ENCODE results near the gene SZT2. TPM values are rescaled to one million over a fixed set of nuclear protein-coding genes. Genes with fewer than 3 reads are reported as not detected.
A peak's percentile ranks its signal among the peaks of the same experiment; 100 is the strongest.

The SZT2 gene
- polyA plus RNA-seq, 4 donors = 8.9 to 23.7 (median 19.0) TPM

DNA sequence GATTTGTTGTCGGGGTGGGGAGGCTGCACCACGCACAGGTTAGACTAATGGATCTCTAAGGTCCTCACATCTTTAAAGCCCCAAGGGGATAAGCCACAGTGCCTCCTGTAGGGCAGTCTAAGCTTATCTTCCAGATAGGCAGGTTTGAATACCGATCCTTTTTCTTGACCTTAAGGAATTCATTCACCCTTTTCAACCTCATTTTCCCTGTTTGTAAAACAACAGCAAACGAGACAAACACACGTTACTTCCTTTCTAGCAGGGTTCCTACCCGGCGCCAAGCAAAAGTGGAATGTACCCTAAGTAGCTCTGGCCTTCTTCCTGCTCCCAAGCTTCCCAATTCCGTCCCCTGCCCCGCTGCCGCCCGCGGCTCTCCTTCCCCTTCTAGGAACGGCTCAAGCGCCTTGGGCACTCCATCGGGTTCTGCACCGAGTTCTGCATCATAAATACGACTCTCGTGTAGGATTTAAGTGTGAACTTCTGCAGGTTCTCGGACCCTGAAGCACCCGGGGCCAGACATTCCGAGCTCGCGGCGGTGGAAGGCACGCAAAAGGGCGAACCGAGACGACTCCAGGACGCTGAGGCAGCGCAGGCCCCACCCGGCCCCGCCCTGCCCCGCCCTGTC, 31.5 kb upstream of the SZT2 start:
- Histone ChIP-seq H3K4me1 (ENCODE audit: control insufficient read depth in 3 of 3, insufficient read depth in 2 of 3, low read depth in 1 of 3, low read length in 2 of 3) (peaks cover 0 to 29% (median 0%) of the 10 kb centered on the region in 3 donors), H3K36me3 (ENCODE audit: control insufficient read depth in 3 of 3, insufficient read depth in 2 of 3, low read depth in 1 of 3, low read length in 3 of 3) (peaks cover 0 to 27% (median 11%) of the 10 kb centered on the region in 3 donors), H3K4me3 (ENCODE audit: low read depth in 1 of 3, low read length in 3 of 3) (peak overlapping the region; percentile 59 to 93 (median 79)), H3K27ac (ENCODE audit: low read depth in 1 of 3, low read length in 2 of 3) (peak overlapping the region; percentile 98 to 99 (median 99)), H3K9me3 (ENCODE audit: control insufficient read depth in 2 of 2, insufficient read depth in 1 of 2, low read depth in 1 of 2, low read length in 1 of 2) (no peaks in the 10 kb centered on the region), H3K27me3 (ENCODE audit: control insufficient read depth in 3 of 3, insufficient read depth in 3 of 3, low read length in 3 of 3) (no peaks in the 10 kb centered on the region)
- no peak for FAIRE-seq
- peak in 1 of 2 donors; percentile 79 for DNase-seq
- WGBS, 3 donors = 0 to 1% (median 1%) methylated on average over 31 to 33 of the region's 33 CpGs

DNA sequence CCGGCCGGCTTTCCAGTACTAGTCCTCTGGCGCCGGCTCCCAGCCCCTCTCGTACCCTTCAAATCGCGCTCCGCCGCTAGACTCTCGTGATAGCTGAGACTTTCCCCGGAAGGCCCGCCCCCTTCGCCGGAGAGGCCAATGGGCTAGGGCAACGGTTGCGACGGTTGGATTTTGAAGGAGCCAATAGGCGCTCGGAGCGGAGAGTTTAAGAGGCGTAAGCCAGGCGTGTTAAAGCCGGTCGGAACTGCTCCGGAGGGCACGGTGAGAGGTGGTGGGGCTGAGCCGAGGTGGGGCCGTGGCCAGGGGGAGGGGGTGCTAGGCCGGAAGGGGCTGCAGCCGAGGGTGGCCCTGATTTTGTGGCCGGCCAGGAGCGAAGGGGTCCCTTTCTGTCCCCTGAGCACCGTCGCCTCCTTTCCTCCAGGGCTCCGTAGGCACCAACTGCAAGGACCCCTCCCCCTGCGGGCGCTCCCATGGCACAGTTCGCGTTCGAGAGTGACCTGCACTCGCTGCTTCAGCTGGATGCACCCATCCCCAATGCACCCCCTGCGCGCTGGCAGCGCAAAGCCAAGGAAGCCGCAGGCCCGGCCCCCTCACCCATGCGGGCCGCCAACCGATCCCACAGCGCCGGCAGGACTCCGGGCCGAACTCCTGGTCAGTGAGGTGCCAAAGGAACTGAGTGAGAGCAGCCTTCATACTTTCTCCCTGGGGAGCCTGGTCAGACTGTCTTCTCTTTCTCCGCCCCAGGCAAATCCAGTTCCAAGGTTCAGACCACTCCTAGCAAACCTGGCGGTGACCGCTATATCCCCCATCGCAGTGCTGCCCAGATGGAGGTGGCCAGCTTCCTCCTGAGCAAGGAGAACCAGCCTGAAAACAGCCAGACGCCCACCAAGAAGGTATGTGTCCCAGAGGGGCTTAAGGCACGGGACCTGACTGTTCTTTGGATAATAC, 30.7 kb upstream of the SZT2 start, which contains the start of gene CDC20:
TSS of gene CDC20 (plus strand) at position 236 of the 948 bp plus-strand sequence. CDS start at position 471, 235 bp downstream.
- Histone ChIP-seq H3K27me3 (ENCODE audit: control insufficient read depth in 3 of 3, insufficient read depth in 3 of 3, low read length in 3 of 3) (no peaks in the 10 kb centered on the region), H3K9me3 (ENCODE audit: control insufficient read depth in 2 of 2, insufficient read depth in 1 of 2, low read depth in 1 of 2, low read length in 1 of 2) (no peaks in the 10 kb centered on the region), H3K4me1 (ENCODE audit: control insufficient read depth in 3 of 3, insufficient read depth in 2 of 3, low read depth in 1 of 3, low read length in 2 of 3) (peaks cover 0 to 34% (median 0%) of the 10 kb centered on the region in 3 donors), H3K4me3 (ENCODE audit: low read depth in 1 of 3, low read length in 3 of 3) (peak within 1 kb of the TSS; percentile 59 to 93 (median 79)), H3K36me3 (ENCODE audit: control insufficient read depth in 3 of 3, insufficient read depth in 2 of 3, low read depth in 1 of 3, low read length in 3 of 3) (peaks cover 4 to 35% (median 11%) of the 10 kb centered on the region in 3 donors), H3K27ac (ENCODE audit: low read depth in 1 of 3, low read length in 2 of 3) (peak within 1 kb of the TSS; percentile 98 to 99 (median 99))
- no peak for FAIRE-seq
- 1 to 2% (median 1%) methylated on average over 54 to 59 of the region's 59 CpGs for WGBS, 3 donors
- DNase-seq = peak; percentile 99

DNA sequence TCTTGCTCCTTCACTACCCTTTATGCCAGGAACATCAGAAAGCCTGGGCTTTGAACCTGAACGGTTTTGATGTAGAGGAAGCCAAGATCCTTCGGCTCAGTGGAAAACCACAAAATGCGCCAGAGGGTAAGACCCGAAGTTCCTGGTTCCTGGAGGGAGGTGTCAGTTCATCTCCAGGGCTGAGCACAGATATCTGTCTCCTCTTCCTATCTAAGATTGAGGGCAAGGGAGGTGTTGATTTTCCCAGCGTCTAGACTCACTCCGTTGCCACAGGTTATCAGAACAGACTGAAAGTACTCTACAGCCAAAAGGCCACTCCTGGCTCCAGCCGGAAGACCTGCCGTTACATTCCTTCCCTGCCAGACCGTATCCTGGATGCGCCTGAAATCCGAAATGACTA, 30.0 kb upstream of the SZT2 start:
- Histone ChIP-seq H3K4me3 (ENCODE audit: low read depth in 1 of 3, low read length in 3 of 3) (peak overlapping the region in 1 of 3 donors; percentile 93), H3K27ac (ENCODE audit: low read depth in 1 of 3, low read length in 2 of 3) (peak overlapping the region in 1 of 3 donors; percentile 62), H3K36me3 (ENCODE audit: control insufficient read depth in 3 of 3, insufficient read depth in 2 of 3, low read depth in 1 of 3, low read length in 3 of 3) (peaks cover 4 to 41% (median 13%) of the 10 kb centered on the region in 3 donors), H3K4me1 (ENCODE audit: control insufficient read depth in 3 of 3, insufficient read depth in 2 of 3, low read depth in 1 of 3, low read length in 2 of 3) (peaks cover 0 to 39% (median 2%) of the 10 kb centered on the region in 3 donors), H3K27me3 (ENCODE audit: control insufficient read depth in 3 of 3, insufficient read depth in 3 of 3, low read length in 3 of 3) (no peaks in the 10 kb centered on the region), H3K9me3 (ENCODE audit: control insufficient read depth in 2 of 2, insufficient read depth in 1 of 2, low read depth in 1 of 2, low read length in 1 of 2) (no peaks in the 10 kb centered on the region)
- WGBS, 3 donors = 22 to 36% (median 30%) methylated on average over 11 of the region's 11 CpGs
- FAIRE-seq = no peak
- DNase-seq = no peak

DNA sequence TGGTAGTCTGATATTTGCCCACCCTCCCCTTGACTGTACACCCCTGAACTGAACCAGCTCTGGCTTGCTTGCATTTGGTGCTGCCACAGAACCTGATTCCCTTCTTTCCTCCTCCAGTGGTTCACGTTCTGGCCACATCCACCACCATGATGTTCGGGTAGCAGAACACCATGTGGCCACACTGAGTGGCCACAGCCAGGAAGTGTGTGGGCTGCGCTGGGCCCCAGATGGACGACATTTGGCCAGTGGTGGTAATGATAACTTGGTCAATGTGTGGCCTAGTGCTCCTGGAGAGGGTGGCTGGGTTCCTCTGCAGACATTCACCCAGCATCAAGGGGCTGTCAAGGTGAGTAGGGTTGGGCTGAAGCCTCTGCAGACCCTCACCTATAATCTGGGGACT, 29.1 kb upstream of the SZT2 start:
- Histone ChIP-seq H3K4me3 (ENCODE audit: low read depth in 1 of 3, low read length in 3 of 3) (no peak overlapping the region), H3K36me3 (ENCODE audit: control insufficient read depth in 3 of 3, insufficient read depth in 2 of 3, low read depth in 1 of 3, low read length in 3 of 3) (peaks cover 4 to 51% (median 17%) of the 10 kb centered on the region in 3 donors), H3K4me1 (ENCODE audit: control insufficient read depth in 3 of 3, insufficient read depth in 2 of 3, low read depth in 1 of 3, low read length in 2 of 3) (peaks cover 0 to 47% (median 2%) of the 10 kb centered on the region in 3 donors), H3K27ac (ENCODE audit: low read depth in 1 of 3, low read length in 2 of 3) (no peak overlapping the region), H3K27me3 (ENCODE audit: control insufficient read depth in 3 of 3, insufficient read depth in 3 of 3, low read length in 3 of 3) (no peaks in the 10 kb centered on the region), H3K9me3 (ENCODE audit: control insufficient read depth in 2 of 2, insufficient read depth in 1 of 2, low read depth in 1 of 2, low read length in 1 of 2) (no peaks in the 10 kb centered on the region)
- DNase-seq (no peak), FAIRE-seq (no peak)
- WGBS, 3 donors = 64 to 84% (median 70%) methylated on average over 4 of the region's 4 CpGs

DNA sequence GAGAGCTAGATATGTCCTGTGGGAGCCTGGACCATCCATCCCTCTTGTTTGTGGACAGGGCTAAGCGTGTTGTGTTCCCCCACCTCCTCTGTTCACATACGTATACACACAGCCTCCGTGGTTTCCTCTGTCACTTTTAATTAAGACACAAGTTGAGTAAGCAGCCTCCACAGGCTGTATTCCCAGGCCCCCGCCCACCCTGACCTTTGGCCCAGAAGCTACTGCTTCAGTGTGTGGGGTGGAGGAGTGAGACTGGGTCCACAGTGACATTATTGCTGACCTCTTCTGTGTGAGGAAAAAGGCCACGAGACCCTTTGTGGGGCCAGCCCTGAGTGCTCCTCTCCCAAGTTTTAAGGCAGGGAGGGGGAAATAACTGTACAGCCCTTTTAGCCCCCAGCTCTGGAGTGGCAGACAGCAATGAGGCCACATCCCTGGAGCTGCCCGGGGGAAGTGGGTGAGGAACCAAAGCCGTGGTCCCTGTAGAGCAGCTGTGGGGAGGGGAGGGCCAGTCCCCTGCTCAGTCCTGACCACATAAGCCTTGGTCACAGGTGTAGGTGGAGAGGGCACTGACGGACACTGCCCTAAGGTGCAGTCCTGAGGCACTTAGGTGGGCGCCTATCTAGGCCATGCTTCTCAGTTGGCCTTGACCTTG, 26.3 kb upstream of the SZT2 start:
- H3K36me3 ChIP-seq (ENCODE audit: control insufficient read depth in 3 of 3, insufficient read depth in 2 of 3, low read depth in 1 of 3, low read length in 3 of 3) = peaks cover 4 to 55% (median 17%) of the 10 kb centered on the region in 3 donors
- 50 to 61% (median 54%) methylated on average over 9 of the region's 9 CpGs for WGBS, 3 donors
- peaks cover 0 to 55% (median 5%) of the 10 kb centered on the region in 3 donors for H3K4me1 ChIP-seq (ENCODE audit: control insufficient read depth in 3 of 3, insufficient read depth in 2 of 3, low read depth in 1 of 3, low read length in 2 of 3)
- no peaks in the 10 kb centered on the region for H3K27me3 ChIP-seq (ENCODE audit: control insufficient read depth in 3 of 3, insufficient read depth in 3 of 3, low read length in 3 of 3)
- DNase-seq (peak; percentile 57 to 72), FAIRE-seq (no peak)
- no peak overlapping the region for H3K4me3 ChIP-seq (ENCODE audit: low read depth in 1 of 3, low read length in 3 of 3)
- H3K27ac ChIP-seq (ENCODE audit: low read depth in 1 of 3, low read length in 2 of 3) = peak overlapping the region in 2 of 3 donors; percentile 12 to 60
- no peaks in the 10 kb centered on the region for H3K9me3 ChIP-seq (ENCODE audit: control insufficient read depth in 2 of 2, insufficient read depth in 1 of 2, low read depth in 1 of 2, low read length in 1 of 2)

DNA sequence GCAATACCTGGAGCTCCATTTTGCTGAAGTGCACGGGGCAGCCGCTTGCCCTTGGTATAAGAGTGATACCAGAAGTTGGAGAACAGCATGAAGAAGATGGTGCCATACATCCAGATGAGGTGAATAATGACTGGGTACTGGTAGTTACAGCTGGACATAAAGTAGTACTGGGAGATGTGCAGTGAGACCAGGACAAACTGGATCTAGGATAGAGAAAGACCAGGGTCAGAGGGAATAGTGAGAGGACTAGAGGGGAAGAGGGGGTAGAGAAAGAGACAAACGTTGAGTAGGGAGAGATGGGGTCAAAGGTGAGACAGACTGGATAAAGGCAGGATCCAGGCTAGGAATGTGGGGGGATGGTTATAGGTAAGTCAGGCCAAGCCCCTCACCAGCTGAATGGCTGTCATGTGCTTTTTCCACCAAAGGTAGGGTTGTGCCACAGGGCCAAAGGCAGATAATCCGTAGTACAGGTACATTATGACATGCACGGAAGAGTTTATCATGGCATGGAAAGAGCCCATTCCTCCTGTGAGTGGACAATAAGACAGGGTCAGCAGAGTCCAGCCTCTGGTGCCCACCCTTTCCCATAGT, 25.7 kb upstream of the SZT2 start:
- Histone ChIP-seq H3K27ac (ENCODE audit: low read depth in 1 of 3, low read length in 2 of 3) (peak overlapping the region in 2 of 3 donors; percentile 12 to 60), H3K4me3 (ENCODE audit: low read depth in 1 of 3, low read length in 3 of 3) (no peak overlapping the region), H3K9me3 (ENCODE audit: control insufficient read depth in 2 of 2, insufficient read depth in 1 of 2, low read depth in 1 of 2, low read length in 1 of 2) (no peaks in the 10 kb centered on the region), H3K27me3 (ENCODE audit: control insufficient read depth in 3 of 3, insufficient read depth in 3 of 3, low read length in 3 of 3) (no peaks in the 10 kb centered on the region), H3K4me1 (ENCODE audit: control insufficient read depth in 3 of 3, insufficient read depth in 2 of 3, low read depth in 1 of 3, low read length in 2 of 3) (peaks cover 0 to 60% (median 10%) of the 10 kb centered on the region in 3 donors), H3K36me3 (ENCODE audit: control insufficient read depth in 3 of 3, insufficient read depth in 2 of 3, low read depth in 1 of 3, low read length in 3 of 3) (peaks cover 4 to 55% (median 17%) of the 10 kb centered on the region in 3 donors)
- WGBS, 3 donors = 76 to 79% (median 78%) methylated on average over 5 of the region's 5 CpGs
- no peak for DNase-seq
- no peak for FAIRE-seq

DNA sequence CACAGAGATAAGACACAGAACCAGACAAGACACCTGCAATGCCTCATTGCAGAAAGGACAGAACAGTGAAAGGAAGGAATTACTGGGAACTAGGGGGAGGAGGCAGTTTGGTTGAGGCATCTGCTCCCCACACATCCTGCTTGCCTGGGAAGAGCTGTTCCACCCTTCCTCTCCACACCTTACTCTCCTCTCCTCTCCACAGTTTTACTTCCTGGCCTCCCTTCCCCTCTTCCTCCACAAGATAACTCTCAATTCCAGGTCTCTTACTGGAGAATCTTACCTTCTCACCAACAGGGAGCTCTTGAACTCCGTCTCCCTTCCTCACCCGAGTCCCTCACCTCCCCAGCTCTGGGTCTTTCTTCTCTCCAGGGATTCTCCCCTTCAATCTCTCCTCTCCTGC, 24.0 kb upstream of the SZT2 start:
- H3K9me3 ChIP-seq (ENCODE audit: control insufficient read depth in 2 of 2, insufficient read depth in 1 of 2, low read depth in 1 of 2, low read length in 1 of 2) = no peaks in the 10 kb centered on the region
- DNase-seq (no peak), FAIRE-seq (no peak)
- peak overlapping the region; percentile 83 to 97 (median 96) for H3K27ac ChIP-seq (ENCODE audit: low read depth in 1 of 3, low read length in 2 of 3)
- peak overlapping the region in 2 of 3 donors; percentile 15 to 58 for H3K4me3 ChIP-seq (ENCODE audit: low read depth in 1 of 3, low read length in 3 of 3)
- H3K4me1 ChIP-seq (ENCODE audit: control insufficient read depth in 3 of 3, insufficient read depth in 2 of 3, low read depth in 1 of 3, low read length in 2 of 3) = peaks cover 0 to 47% (median 10%) of the 10 kb centered on the region in 3 donors
- H3K36me3 ChIP-seq (ENCODE audit: control insufficient read depth in 3 of 3, insufficient read depth in 2 of 3, low read depth in 1 of 3, low read length in 3 of 3) = peaks cover 4 to 44% (median 17%) of the 10 kb centered on the region in 3 donors
- no peaks in the 10 kb centered on the region for H3K27me3 ChIP-seq (ENCODE audit: control insufficient read depth in 3 of 3, insufficient read depth in 3 of 3, low read length in 3 of 3)
- 63 to 78% (median 66%) methylated on average over 2 of the region's 2 CpGs for WGBS, 3 donors
